OCI-M2 (cell line): Measurements from ENCODE around the gene HSPA14.
"Not testable (repeated sequence)": the region's sequence is repeated elsewhere in the genome, so short reads cannot be mapped to it uniquely, and the experiment has no call there.

Experiments
- DNase-seq: peaks from one replicate; lab custom pipeline; 2025; ENCODE audit not compliant: unreplicated experiment; lab: John Stamatoyannopoulos, UW

Gene HSPA14, protein sequence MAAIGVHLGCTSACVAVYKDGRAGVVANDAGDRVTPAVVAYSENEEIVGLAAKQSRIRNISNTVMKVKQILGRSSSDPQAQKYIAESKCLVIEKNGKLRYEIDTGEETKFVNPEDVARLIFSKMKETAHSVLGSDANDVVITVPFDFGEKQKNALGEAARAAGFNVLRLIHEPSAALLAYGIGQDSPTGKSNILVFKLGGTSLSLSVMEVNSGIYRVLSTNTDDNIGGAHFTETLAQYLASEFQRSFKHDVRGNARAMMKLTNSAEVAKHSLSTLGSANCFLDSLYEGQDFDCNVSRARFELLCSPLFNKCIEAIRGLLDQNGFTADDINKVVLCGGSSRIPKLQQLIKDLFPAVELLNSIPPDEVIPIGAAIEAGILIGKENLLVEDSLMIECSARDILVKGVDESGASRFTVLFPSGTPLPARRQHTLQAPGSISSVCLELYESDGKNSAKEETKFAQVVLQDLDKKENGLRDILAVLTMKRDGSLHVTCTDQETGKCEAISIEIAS

DNA sequence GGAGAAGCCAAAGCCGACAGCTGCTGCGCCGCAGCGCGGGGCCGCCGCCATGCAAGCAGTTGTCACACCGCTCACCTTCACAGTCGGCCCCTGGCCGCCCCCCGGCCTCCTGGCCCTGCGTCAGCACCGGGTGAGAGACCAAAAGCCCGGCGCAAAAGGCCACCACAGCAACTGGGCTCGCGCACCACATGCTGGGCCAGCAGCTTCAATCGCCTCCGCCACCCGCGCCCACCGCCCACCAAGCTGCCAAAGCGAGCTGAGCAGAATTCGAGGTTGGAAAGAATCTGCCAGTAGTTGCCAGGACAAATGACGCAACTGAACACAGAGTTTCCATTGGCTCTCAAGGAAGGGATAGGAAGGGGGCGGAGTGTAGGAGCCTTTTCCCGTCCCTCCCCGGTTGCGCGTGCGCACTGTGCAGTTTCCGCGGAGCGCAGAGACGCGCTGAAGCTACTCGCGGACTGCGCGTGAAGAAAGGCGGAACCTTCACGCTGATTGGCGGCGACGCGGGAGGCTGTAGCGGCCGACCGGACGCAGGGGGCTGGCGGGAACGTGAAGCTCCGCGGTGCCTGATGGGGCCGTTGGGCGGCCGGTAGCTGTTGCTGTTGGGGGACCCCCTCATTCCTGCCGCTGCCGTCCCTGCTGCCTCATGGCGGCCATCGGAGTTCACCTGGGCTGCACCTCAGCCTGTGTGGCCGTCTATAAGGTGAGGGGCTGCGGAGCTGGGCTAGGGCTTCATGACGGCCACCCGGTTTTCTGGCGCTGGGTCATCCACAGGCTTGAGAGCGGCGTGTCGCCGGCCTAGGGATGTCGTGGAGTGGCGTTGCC, at the start of gene HSPA14, which contains the start of the genes CDNF and MSANTD7:
HSPA14 (plus strand) TSS at position 550 of the 825 bp plus-strand sequence; CDS start at position 647, 97 bp downstream.
CDNF (minus strand) TSS at position 281 of the 825 bp plus-strand sequence; CDS start at position 190, 91 bp downstream.
MSANTD7 (plus strand) TSS at position 550 of the 825 bp plus-strand sequence. CDS start 3,979 bp downstream, outside the sequence.
- DNase-seq = peak; percentile 90

DNA sequence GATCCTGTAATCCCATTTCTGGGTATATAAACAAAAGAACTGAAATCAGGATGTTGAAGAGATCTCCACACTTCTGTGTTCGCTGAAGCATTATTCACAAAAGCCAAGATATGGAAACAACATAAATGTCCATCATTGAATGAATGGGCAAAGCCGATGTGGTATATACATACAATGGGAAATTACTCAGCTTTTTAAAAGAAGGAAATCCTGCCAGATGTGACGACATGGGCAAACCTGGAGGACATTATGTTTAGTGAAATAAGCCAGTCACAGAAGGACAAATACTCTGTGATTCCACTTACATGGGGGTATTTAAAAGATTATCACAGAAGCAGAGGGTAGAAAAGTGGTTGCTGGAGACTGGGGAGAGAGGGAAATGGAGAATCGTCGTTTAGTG, 39.5 kb upstream of the HSPA14 start:
- DNase-seq = no peak

DNA sequence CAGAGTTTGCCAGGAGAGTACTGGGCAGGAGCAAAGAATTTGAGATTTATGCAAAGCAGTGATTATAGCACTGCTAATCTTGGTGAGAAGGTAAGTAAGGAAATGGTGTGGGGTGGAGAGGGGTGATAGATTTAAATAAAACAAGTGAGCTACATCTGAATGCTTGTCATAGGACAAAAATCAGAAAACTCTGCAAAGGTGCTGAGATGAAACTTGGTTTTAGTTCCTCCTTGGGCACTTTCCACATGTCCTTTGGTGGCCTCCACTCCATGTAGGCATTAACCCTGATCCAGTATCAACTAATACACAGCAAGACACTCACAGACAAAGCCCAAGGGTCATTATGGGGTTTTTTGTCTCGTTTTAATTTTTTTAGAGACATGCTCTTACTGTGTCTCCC, 37.7 kb upstream of the HSPA14 start:
- DNase-seq = no peak

DNA sequence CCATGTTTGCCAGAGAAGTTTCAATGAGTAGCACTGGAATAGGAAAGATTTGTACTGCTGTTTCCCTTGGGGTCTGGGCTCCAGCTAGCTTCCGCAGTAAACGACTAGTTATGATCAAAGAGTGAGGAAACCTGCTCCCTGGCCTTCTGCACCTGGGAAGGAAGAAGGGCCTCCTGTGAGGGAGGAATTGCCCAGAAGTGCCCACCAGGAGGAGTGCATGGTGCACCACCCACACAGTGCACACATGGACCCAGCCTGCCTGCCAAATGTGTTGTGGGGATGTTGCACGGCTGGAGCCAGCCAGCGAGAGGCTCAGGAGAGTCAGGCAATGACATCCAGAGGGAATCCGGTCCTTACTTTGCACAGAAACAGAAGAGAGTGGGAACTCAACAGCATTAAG, 36.4 kb upstream of the HSPA14 start:
- no peak for DNase-seq

DNA sequence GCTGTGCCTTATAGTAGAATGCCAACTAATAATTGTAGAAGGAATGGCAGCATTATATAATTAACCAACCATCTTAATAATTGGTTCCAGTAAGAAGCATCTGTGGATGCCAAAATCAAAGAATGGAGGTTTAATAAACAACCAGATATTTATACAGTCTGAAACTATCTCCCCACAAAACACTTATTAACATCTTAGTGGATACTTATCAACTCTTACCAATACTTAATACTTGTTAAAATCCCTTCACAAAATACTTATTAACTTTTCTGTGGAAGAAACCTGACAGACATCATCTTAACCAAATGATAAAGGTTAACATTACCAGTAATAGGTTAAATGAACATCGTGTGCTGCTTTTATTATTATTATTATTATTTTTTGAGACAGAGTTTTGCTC, 34.3 kb upstream of the HSPA14 start:
- DNase-seq = no peak

DNA sequence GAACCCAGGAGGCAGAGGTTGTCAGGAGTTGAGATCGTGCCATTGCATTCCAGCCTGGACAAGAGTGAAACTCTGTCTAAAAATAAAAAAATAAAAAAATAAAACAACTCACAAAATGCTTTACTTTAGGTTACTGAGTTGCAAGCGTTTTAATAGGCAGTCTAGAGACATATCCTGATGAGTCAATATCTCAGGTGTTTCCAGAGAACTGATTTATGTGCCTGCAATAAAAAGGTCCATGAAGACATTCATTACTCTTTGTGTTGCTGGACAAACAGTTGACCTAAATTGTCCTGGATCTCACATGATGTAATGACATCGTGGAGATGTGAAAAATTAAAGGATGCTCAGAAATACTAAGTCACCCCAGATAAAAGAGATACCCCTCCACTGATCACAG, 31.8 kb upstream of the HSPA14 start:
- DNase-seq = no peak

DNA sequence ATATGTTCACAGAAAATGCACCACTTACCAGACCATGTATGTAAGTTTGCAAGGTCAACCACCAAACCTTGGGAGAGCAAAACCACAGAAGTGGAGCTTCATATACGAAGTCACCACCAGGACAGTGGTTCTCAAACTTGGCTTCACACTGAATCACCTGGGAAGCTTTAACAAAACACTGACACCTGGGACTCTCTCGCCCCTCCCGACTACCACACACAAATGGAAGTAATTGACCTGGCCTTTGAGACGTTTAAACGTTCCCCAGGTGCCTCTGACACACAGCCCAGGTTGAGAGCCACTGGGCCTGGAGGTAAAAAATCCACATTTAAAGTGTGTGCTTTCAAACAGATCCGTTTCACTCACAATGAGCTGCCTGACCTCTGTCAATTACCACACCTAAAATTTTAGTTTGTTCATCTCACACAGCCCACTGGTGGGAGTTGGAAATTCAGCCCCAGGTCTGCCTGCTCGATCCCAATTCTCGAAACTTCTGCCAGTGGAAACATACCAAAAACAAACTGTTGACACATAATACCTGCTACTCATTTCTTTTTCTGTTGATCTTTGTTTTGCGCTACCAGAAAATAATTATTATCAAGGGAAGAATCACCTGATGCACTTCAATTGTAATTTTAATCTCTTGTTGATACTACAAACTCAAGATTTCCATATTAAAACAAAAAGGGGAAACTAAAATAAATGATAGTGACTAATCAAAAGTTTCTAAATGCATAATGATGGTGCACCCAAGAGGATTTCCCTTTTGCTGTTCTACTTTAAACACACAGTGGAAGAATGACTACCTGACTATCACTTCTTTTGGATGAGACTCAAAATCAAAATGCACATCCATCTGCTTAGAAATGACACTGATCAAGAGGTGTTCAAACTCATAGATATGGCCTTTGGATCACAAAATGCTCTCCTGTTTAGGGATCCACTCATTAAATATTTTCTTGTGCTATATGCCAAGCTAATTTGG, 26.8 kb upstream of the HSPA14 start:
- DNase-seq = no peak

DNA sequence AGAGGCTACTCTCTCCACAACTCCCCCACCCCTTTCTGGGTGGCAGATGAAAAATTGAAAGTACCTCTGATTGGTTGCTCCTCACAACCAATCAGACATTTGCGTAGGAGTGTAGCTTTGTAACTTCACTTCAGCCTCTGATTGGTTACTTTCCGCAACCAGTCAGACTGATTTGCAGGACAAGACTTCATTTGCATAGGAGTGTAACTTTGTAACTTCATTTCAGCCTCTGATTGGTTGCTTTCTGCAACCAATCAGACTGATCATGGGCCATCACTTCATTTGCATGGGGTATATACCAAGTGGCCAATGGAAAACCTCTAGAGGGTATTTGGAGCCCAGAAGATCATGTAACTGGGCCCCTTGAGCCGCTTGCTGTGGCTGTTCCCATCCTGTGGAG, 25.8 kb upstream of the HSPA14 start:
- no peak for DNase-seq

DNA sequence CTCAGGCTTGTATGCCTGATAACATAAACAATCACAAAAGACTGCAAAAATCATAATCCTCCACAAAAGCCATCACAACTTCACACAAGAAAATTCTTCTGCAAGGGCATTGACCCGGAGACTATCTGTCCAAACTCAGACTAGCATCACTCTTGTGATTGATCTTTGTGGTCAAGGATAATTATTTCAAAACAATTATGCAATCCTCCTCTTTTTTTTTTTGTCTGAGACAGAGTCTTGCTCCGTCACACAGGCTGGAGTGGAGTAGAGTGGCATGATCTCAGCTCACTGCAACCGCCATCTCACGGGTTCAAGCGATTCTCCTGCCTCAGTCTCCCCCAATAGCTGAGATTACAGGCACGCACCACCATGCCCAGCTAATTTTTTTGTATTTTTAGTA, 22.4 kb upstream of the HSPA14 start:
- DNase-seq = no peak

DNA sequence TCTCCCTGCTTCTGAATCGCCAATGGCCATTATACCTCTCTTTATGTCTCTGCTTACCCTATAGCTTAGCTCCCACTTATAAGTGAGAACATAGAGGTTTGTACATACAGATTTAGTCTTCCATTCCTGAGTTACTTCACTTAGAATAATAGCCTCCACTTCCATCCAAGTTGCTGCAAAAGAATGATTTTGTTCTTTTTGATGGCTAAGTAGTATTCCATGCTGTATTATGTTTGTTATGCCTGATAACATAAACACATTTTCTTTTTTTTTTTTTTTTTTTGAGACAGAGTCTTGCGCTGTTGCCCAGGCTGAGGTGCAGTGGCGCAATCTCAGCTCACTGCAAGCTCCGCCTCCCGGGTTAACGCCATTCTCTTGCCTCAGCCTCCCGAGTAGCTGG, 21.4 kb upstream of the HSPA14 start:
- DNase-seq = not testable (repeated sequence)

DNA sequence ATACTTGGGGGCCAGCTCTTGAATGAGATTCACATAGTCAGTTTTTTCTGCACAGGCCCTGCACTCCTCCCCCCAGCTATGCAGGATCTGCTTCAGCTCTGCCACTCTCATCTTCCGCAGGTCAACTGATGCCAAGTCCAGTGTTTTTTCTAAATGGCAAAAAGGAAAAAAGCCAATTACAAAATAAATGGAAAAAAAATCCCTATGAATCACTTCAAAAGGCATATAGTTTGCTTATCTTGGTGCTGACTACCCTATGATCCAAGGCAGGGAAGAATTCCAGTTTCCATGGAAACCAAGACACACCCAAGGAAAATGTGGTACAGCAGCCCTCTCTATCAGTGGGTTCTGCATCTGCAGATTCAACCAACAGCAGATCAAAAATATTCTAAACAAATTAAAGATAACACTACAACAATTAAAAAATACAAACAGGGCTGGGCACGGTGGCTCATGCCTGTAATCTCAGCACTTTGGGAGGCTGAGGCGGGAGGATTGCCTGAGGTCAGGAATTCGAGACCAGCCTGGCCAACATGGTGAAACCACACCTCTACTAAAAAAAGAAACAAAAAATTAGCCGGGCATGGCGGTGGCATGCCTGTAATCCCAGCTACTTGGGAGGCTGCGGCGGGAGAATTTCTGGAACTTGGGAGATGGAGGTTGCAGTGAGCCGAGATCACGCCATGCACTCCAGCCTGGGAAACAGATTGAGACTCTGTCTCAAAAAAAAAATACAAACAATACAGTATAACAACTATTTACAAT, 17.9 kb upstream of the HSPA14 start:
- DNase-seq = no peak

DNA sequence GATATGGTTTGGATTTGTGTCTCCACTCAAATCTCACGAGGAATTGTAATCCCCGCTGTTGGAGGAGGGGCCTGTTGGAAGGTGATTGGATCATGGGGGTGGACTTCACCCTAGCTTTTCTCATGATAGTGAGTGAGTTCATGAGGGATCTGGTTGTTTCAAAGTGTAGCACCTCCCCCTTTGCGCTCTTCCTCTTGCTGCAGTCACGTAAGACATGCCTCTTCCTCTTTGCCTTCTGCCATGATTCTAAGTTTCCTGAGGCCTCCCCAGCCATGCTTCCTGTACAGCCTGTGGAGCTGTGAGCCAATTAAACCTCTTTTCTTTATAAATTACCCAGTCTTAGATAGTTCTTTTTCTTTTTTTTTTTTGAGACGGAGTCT, 17.3 kb upstream of the HSPA14 start:
- DNase-seq = no peak

DNA sequence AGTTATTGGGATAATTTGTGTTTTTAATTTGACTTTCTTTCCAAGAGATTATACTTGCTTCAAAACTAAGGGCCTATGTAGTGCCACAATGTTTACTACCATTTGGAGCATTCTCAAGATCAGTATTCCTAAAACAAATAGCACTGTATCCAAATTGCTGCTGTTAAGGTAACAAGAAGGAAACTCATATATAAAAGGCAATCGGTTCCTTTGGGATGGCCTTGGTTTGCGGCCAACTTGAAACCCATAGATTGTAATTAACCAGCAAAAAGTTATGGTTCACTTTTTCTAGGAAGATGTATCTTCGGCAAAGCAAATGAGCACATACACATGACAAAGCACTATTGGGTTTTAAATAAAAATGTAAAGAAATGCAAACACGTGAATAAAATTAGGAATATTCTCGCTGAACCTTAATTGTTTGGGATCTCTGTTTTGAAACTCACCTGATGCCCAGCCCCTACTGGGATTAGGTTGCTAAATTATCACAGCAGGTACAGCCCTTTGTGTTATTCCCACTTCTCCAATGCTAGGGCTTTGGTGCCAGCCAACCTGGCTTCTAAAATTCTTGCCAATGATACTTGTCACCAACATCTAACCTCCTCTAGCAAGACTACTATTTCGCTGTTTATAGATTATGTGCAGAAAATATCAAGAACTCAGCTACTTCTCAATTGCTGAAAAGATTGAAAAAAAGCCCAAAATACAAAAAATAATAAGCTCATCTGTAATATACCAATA, 16.3 kb upstream of the HSPA14 start:
- no peak for DNase-seq

DNA sequence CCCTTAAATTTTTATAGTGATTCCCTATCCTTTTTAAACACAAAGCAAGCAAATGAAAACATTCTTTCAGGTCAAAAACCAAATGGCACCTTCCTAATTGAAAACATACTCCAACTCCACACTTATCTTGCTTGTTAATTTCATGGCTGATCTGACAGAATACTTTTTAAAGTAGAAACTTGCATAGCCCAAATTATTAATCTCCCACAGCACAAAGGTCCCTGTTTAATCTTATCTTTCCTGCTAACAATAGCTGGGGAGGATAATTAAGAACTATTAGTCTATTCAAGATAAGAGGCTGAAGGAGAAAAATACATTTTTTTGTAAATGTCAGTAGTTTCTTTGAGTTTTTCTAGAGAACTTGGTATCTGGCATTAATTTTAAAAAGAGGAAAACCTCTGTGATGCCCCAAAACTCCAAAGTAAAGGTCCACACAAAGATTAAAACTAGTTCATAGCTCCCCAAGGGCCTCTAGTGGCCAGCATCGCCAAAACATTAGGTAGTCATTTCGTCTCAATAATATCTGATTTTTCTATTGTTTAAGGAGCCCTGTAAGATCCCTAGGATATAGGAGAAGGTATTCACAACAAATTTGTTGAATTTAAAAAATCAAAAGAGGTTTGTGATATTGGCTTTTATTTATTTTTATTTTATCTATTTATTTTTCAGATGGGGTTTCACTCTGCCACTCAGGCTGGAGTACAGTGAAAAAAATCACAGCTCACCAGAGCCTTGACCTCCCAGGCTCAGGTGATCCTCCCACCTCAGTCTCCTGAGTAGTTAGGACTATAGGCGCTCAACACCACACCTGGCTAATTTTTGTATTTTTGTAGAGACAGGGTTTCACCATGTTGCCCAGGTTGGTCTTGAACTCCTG, 15.0 kb upstream of the HSPA14 start:
- no peak for DNase-seq

DNA sequence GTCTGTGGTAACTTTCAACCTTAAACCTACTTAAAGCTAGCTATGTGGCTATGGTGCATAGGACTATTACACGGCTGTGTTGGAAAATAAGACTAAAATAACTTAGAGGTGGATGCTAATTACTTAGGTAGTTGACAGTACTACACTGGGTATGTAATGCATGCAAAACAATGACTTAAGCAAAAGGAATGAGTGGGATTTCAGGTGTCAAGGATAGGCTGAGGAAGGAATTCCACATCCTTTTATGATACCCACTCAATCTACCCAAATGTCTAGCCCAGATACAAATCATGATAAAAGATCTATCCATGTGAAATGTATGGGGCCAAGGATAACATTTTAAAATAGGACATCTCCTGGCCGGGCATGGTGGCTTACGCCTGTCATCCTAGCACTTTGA, 14.1 kb upstream of the HSPA14 start:
- no peak for DNase-seq

DNA sequence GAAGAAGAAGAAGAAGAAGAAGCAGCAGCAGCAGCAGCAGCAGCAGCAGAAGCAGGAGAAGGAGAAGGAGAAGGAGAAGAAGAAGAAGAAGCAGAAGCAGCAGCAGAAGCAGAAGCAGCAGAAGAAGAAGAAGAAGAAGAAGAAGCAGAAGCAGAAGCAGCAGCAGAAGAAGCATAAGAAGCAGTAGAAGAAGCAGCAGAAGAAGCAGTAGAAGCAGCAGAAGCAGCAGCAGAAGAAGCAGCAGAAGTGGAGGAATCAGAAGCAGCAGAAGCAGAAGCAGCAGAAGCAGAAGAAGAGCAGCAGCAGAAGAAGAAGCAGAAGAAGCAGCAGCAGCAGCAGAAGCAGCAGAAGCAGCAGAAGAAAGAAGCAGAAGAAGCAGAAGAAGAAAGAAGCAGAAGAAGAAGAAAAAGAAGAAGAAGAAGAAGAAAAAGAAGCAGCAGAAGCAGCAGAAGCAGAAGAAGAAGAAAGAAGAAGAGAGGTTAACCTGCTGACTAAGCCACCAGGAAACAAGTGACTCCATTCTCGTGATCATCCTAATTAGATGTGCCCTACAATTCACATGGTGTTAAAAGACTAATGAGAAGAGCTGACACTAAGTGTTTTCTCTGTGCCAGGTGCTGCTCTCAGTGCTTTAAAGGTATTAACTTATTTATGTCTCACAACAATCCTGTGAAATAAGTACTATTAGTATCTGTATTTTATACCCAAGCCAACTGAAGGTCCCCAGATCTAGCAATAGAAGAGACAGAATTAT, 11.9 kb upstream of the HSPA14 start:
- DNase-seq = no peak

DNA sequence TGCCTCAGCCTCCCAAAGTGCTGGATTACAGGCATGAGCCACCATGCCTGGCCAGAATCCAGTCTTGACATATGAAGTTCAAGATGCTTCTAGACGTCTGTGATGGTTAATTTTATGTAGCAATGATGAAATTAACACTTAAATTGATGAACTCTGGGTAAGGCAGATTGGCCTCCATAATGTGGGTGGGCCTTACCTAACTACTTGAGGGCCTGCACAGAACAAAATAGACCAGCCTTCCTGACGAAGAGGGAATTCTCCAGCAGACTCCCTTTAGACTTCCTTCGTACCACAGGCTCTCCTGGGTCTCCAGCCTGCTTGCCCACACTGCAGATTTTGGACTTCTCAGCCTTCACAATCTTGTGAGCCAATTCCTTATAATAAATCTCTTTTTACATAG, 5.0 kb upstream of the HSPA14 start:
- no peak for DNase-seq

DNA sequence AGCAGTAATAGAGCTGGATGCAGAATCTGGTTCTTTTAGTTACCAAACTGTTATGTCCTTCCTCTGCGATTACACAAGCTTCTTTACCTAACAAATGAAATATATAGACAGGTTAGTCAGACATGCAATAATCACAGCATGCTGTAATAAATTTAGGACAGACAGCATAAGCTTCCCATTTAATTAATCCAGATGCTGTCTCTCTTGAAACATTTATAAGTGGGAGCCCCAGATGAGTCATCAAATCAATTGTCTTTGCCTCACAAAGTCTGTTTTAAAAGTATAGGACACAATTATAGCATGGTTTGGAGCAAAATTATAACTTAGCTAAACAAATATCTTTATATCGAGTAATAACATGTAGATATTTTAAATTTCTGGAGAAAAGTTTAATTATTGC, 1.9 kb upstream of the HSPA14 start:
- no peak for DNase-seq
